Heart left ventricle (tissue), 13 donors: ENCODE measurements around the gene DHCR24.

Source experiments
- CTCF ChIP-seq, 12 donors: fragments of 200-600 bp; sonication (generic) in 4 of 12; IDR thresholded peaks; one replicate each; pipeline versions ENCODE4 v1.5.0 to v1.8.0; 2018 to 2022; ENCODE audit warnings: antibody characterized with exemption in 12 of 12, mild to moderate bottlenecking in 5 of 12
- POLR2A ChIP-seq, 2 donors: fragments of 450-650 bp; IDR thresholded peaks; one replicate each; pipeline ENCODE4 v1.6.1; 2017; ENCODE audit warnings: antibody characterized with exemption in 2 of 2, mild to moderate bottlenecking in 2 of 2, moderate library complexity in 2 of 2
- donor health status: ischemic (EF 13 %, LVEDD 7.1; RV severe dilation, severe dysfunction).
- donor health status: DM: no; HTN: yes; CAD: no.
- donor health status: DM: no; HTN: no; CAD: no.
- donor health status: ischemic (EF 25% LVEDD 6.9; RV normal size, moderate dysfunction).
- donor health status: ischemic (EF 25% LVEDD 5.7; RV mildly dilated, moderate dysfunction).
- donor health status: ischemic (EF 35%, LVEDD 5.7; RV mildly dilated, moderate dysfunction).
- donor health status: nonischemic (EF 11% LVEDD 7.7; RV severe dilation, severe dysfunction).
- donor health status: DM: yes; HTN: yes; CAD: no.
- donor health status: PGD.
- donor health status: ischemic (EF 29% LVEDD 5.4; RV normal size, mild dysfunction).
- donor health status: nonischemic (EF 23%, LVEDD 6.1; RV moderate dilation, normal function).

DNA sequence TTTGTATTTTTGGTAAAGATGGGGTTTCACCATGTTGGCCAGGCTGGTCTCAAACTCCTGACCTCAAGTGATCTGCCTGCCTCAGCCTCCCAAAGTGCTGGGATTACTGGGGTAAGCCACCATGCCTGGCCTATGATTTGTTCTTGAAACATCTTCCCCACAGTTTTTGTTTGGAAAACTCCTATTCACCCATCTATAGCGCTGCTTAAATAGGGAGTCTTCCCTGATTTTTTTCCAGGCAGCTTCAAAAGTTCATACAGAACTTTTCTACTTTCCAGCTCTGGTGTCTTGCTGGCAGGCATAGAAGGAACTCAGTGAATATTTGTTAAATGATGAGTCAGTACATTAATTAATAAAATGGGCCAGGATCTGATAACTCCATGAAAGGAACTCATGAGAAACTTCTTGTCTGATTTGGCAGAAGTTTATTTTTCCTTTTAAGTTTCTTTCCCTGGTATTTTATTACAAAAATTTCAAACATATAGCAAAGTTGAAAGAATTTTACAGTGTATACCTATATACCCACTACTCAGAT lies 52.9 kb downstream of the DHCR24 start:
- TF ChIP-seq POLR2A (IDR thresholded peaks at IDR 0.05) (no peak), CTCF (IDR thresholded peaks at IDR 0.05) (no peak)
